ENCODE results near the gene AFAP1L2. TPM values are rescaled to one million over a fixed set of nuclear protein-coding genes. Genes with fewer than 3 reads are reported as not detected.

Gene AFAP1L2
- total and polyA plus RNA-seq, 9 of the 15 experiments (the other 6 are each of a cell fraction or from before 2014, with no cell fraction given) = 0.07 TPM; not detected in 8

DNA sequence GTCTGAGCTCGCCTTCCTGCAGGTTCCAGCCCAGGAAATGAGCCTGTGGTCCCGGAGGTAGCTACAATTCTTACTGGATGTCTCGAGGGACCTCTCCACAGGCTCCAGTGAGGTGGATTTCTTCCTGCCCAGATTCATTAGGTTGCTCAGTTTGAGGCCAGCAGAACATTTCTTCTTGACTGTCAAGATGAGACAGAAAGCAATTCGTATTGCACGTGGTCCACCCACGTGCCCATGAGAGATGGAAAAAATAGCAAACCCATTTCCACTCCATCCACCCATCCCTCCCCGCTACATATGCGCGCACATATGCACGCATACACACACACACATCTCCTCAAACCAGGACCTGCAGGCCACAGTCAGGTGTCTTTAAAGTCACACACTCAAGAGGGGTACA is 96.6 kb downstream of the AFAP1L2 start (continued):
- TF ChIP-seq, protein P1, sequence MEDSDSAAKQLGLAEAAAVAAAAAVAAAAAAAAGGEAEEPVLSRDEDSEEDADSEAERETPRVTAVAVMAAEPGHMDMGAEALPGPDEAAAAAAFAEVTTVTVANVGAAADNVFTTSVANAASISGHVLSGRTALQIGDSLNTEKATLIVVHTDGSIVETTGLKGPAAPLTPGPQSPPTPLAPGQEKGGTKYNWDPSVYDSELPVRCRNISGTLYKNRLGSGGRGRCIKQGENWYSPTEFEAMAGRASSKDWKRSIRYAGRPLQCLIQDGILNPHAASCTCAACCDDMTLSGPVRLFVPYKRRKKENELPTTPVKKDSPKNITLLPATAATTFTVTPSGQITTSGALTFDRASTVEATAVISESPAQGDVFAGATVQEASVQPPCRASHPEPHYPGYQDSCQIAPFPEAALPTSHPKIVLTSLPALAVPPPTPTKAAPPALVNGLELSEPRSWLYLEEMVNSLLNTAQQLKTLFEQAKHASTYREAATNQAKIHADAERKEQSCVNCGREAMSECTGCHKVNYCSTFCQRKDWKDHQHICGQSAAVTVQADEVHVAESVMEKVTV (CRISPR knock-in tag; IDR thresholded peaks at IDR 0.05) = no peak
- no peak for TF ChIP-seq ZNF507 (tag; conservative IDR thresholded peaks at IDR 0.05)
- no peak for TF ChIP-seq NFXL1 (CRISPR knock-in tag; IDR thresholded peaks at IDR 0.05)
- TF ChIP-seq HOXB6 (CRISPR knock-in tag; IDR thresholded peaks at IDR 0.05; ENCODE audit: borderline replicate concordance) = no peak

DNA sequence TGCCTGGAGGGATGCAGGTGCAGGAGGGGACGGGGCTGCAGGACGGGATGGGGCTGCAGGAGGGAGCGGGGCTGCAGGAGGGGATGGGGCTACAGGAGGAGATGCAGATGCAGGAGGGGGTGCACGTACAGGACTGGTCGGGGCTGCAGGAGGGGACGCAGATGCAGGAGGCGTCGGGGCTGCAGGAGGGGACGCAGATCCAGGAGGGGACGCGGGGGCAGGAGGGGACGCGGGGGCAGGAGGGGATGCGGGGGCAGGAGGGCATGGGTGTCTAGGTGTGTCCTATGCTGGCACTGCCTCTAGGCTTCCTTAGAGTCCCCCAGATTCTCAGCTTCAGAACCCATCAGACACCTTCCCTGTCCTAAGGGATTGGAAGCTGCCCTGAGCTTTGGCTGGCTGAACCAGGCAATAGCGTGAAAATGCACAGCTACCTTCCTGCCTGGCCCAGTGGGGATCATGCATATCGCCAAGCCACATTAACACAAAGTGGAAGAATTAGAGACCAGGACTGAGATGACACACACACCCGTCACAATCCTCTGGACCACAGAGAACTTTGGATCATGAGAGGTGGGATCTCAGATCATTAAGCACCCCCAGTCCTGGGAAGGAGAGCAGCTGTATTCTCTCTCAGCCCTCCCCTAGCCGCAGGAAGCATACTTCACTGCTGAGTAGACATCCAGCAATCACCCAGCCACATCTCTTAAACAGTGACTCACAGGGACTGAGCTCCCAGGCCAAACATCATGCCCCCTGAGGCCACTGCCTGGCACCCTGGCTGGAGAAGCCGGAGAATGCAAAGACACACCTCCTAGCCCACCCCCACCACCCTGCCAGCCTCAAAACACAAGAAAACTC is 98.0 kb downstream of the AFAP1L2 start:
- Histone ChIP-seq H3K36me3 (ENCODE audit: control insufficient read depth, insufficient read depth, low read length) (no peaks in the 10 kb centered on the region), H3K27me3 (ENCODE audit: control insufficient read depth in 2 of 2, insufficient read depth in 2 of 2, low read length in 2 of 2) (peaks cover 0 to 15% of the 10 kb centered on the region in 2 experiments; a peak in 3 of 5 replicates), H3K4me3 (no peak overlapping the region), H3K9ac (ENCODE audit: insufficient read depth in 1 of 2, low read depth in 2 of 2, low read length in 2 of 2) (no peak overlapping the region), H3K9me1 (ENCODE audit: control insufficient read depth, insufficient read depth, low read length) (no peaks in the 10 kb centered on the region), H2AFZ (ENCODE audit: low read depth, low read length) (no peak overlapping the region), H3K4me2 (ENCODE audit: insufficient read depth, low read length) (no peak overlapping the region), H3K4me1 (replicated peaks in 1 of 2; ENCODE audit: control insufficient read depth in 2 of 2, insufficient read depth in 2 of 2, low read length in 2 of 2) (no peaks in the 10 kb centered on the region), H3K79me2 (ENCODE audit: control insufficient read depth, insufficient read depth, low read length) (no peaks in the 10 kb centered on the region), H3K9me3 (replicated peaks; ENCODE audit: control insufficient read depth, insufficient read depth, low read depth, low read length) (no peaks in the 10 kb centered on the region), H3K27ac (ENCODE audit: extremely low read depth, low read depth, low read length) (no peak overlapping the region), H4K20me1 (replicated peaks; ENCODE audit: control insufficient read depth, insufficient read depth, low read length) (no peaks in the 10 kb centered on the region)
- no peak for ATAC-seq
- POLR2A ChIA-PET = no interaction called here
- no peak for DNase-seq (ENCODE audit: extremely low read depth in 1 of 4, low spot score in 3 of 4)
- intact Hi-C loops (cut with micrococcal nuclease) = loop anchor here (10.0 kb wide), 1 partner anchor 602 kb away; no protein-coding TSS in a partner anchor
- 0% methylated on average over 1 of the region's 19 CpGs for WGBS (ENCODE audit: insufficient coverage, low coverage, missing lambda C conversion rate)
- in situ Hi-C loops (cut with MboI) = no loop called here
- no TSS peak for BruUV-seq (replicated peaks)
- FAIRE-seq = no peak
- CTCF ChIA-PET (ENCODE audit: low intra/inter-chr PET ratio) = no interaction called here
- no peak for TF ChIP-seq MCM7 (IDR thresholded peaks at IDR 0.05)
- TF ChIP-seq, protein P2, sequence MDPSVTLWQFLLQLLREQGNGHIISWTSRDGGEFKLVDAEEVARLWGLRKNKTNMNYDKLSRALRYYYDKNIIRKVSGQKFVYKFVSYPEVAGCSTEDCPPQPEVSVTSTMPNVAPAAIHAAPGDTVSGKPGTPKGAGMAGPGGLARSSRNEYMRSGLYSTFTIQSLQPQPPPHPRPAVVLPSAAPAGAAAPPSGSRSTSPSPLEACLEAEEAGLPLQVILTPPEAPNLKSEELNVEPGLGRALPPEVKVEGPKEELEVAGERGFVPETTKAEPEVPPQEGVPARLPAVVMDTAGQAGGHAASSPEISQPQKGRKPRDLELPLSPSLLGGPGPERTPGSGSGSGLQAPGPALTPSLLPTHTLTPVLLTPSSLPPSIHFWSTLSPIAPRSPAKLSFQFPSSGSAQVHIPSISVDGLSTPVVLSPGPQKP (CRISPR knock-in tag; IDR thresholded peaks at IDR 0.05) = no peak
- TF ChIP-seq SMARCA5 (IDR thresholded peaks at IDR 0.05) = no peak
- TF ChIP-seq SLC30A9 (CRISPR knock-in tag; IDR thresholded peaks at IDR 0.05) = no peak
- TF ChIP-seq KDM1A (IDR thresholded peaks at IDR 0.05) = no peak
- TF ChIP-seq, protein P3, sequence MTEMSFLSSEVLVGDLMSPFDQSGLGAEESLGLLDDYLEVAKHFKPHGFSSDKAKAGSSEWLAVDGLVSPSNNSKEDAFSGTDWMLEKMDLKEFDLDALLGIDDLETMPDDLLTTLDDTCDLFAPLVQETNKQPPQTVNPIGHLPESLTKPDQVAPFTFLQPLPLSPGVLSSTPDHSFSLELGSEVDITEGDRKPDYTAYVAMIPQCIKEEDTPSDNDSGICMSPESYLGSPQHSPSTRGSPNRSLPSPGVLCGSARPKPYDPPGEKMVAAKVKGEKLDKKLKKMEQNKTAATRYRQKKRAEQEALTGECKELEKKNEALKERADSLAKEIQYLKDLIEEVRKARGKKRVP (CRISPR knock-in tag; IDR thresholded peaks at IDR 0.05) = no peak
- no peak for TF ChIP-seq SREBF2 (CRISPR knock-in tag; IDR thresholded peaks at IDR 0.05)

All from K562 (cell line).